K562 (cell line): Measurements from ENCODE around the gene BEND4. TPM values are rescaled to one million over a fixed set of nuclear protein-coding genes. Genes with fewer than 3 reads are reported as not detected.

Experiments used
- ATAC-seq: fragments of 200-7000 bp; cut with Tn5 transposase; 3 replicates; pipeline ENCODE4 v1.9.1; 2020; ENCODE audit warnings: moderate library complexity
- BruUV-seq: library from RNA; stranded (reverse); fragments of 400-500 nt; replicated peaks from 2 replicates; lab custom pipeline; 2021; lab: Mats Ljungman, UMichigan
- CTCF ChIA-PET: fragments of 300-600 bp; formaldehyde crosslinking; extraction: SDS; loops from one replicate; lab custom pipeline; 2021; ENCODE audit warnings: low intra/inter-chr PET ratio; lab: Yijun Ruan, JAX
- POLR2A ChIA-PET: fragments of 300-600, 350-650 bp; sonication (Branson Sonifier 250); formaldehyde crosslinking; extraction: SDS; loops from one replicate; lab custom pipeline; 2021; ENCODE audit warnings: antibody characterized with exemption, inconsistent platforms; lab: Yijun Ruan, JAX
- DNase-seq, 4 experiments: peaks; one replicate each; pipeline versions ENCODE4 v3.0.0 to v3.0.0-alpha.2; 2011 to 2018; ENCODE audit warnings: low spot score in 3 of 4, mixed read lengths in 3 of 4; ENCODE audit errors: extremely low read depth in 1 of 4
- FAIRE-seq: peaks from 2 replicates; lab custom pipeline; 2011; peaks lifted over from hg19 to GRCh38; lab: Jason Lieb, UNC
- H2AFZ ChIP-seq: 2 replicates; pipeline ENCODE4 v1.6.0; 2011; ENCODE audit warnings: low read depth, low read length, control low read depth, inconsistent platforms
- H3K27ac ChIP-seq: fragments of 200-600 bp; 3 replicates; pipeline ENCODE4 v1.8.0; 2011; ENCODE audit warnings: low read depth, mild to moderate bottlenecking, control low read depth, inconsistent platforms, low read length, moderate library complexity, mixed read lengths; ENCODE audit errors: extremely low read depth
- H3K27me3 ChIP-seq, 2 experiments: fragments of 300-600 bp in 1 of 2; 2 replicates in 1 of 2; 3 replicates in 1 of 2; pipeline versions ENCODE4 v1.6.0 to v1.8.0; 2011; ENCODE audit warnings: inconsistent platforms in 2 of 2, low read length in 2 of 2, mild to moderate bottlenecking in 1 of 2, mixed read lengths in 1 of 2, moderate library complexity in 1 of 2; ENCODE audit not compliant: control insufficient read depth in 2 of 2, insufficient read depth in 2 of 2
- H3K36me3 ChIP-seq: fragments of 300-600 bp; 3 replicates; pipeline ENCODE4 v1.8.0; 2011; ENCODE audit warnings: mild to moderate bottlenecking, low read length, inconsistent platforms; ENCODE audit not compliant: control insufficient read depth, insufficient read depth
- H3K4me1 ChIP-seq, 2 experiments: fragments of 200-600 bp in 1 of 2; replicated peaks in 1 of 2; 2 replicates in 1 of 2; 3 replicates in 1 of 2; pipeline versions ENCODE4 v1.5.1 to v1.8.0; 2011; ENCODE audit warnings: inconsistent platforms in 2 of 2, low read length in 2 of 2, mild to moderate bottlenecking in 1 of 2, mixed read lengths in 1 of 2, moderate library complexity in 1 of 2; ENCODE audit not compliant: control insufficient read depth in 2 of 2, insufficient read depth in 2 of 2
- H3K4me2 ChIP-seq: 2 replicates; pipeline ENCODE4 v1.6.1; 2011; ENCODE audit warnings: low read length, control low read depth, inconsistent platforms, mixed read lengths; ENCODE audit not compliant: insufficient read depth
- H3K4me3 ChIP-seq: fragments of 200-600 bp; sonication (generic), shearing (Covaris generic); 2 replicates; pipeline ENCODE4 v1.5.1; 2016; ENCODE audit warnings: control low read depth, inconsistent platforms
- H3K79me2 ChIP-seq: fragments of 200-600 bp; 3 replicates; pipeline ENCODE4 v1.8.0; 2011; ENCODE audit warnings: low read length, inconsistent platforms; ENCODE audit not compliant: control insufficient read depth, insufficient read depth
- H3K9ac ChIP-seq, 2 experiments: 2 replicates each; pipeline versions ENCODE4 v1.6.0 to v1.6.1; 2011; ENCODE audit warnings: low read depth in 2 of 2, low read length in 2 of 2, control low read depth in 1 of 2, inconsistent platforms in 1 of 2, mild to moderate bottlenecking in 1 of 2, mixed read lengths in 1 of 2; ENCODE audit not compliant: insufficient read depth in 1 of 2
- H3K9me1 ChIP-seq: one replicate; pipeline ENCODE4 v1.6.0; 2011; ENCODE audit warnings: inconsistent platforms, mild to moderate bottlenecking, low read length, moderate library complexity; ENCODE audit not compliant: control insufficient read depth, insufficient read depth
- H3K9me3 ChIP-seq: replicated peaks from 2 replicates; pipeline ENCODE4 v1.5.1; 2011; ENCODE audit warnings: low read depth, low read length, inconsistent platforms; ENCODE audit not compliant: control insufficient read depth, insufficient read depth
- H4K20me1 ChIP-seq: replicated peaks from 2 replicates; pipeline ENCODE4 v1.6.1; 2011; ENCODE audit warnings: low read length, inconsistent platforms, mixed read lengths; ENCODE audit not compliant: control insufficient read depth, insufficient read depth
- ATF1 ChIP-seq, 2 experiments: fragments of 450-650 bp in 1 of 2; IDR thresholded peaks; 2 replicates each; pipeline ENCODE4 v1.6.1; 2016; ENCODE audit warnings: missing compliant biosample characterization in 1 of 2, missing genetic modification characterization in 1 of 2
- GABPB2 ChIP-seq: fragments of 250-450 bp; sonication (Bioruptor Pico); conservative IDR thresholded peaks from 2 replicates; pipeline ENCODE4 v1.5.1; 2021; ENCODE audit warnings: mild to moderate bottlenecking
- GATAD2B ChIP-seq: fragments of 450-650 bp; IDR thresholded peaks from 2 replicates; pipeline ENCODE4 v1.6.1; 2017; ENCODE audit warnings: mild to moderate bottlenecking, borderline replicate concordance
- HDAC3 ChIP-seq: fragments of 450-650 bp; IDR thresholded peaks from 2 replicates; pipeline ENCODE4 v1.6.1; 2018; ENCODE audit warnings: borderline replicate concordance, mild to moderate bottlenecking, moderate library complexity; ENCODE audit not compliant: partially characterized antibody
- HNRNPK ChIP-seq: fragments of 200-400 bp; formaldehyde crosslinking; IDR thresholded peaks from one replicate; pipeline ENCODE4 v1.6.1; 2018; ENCODE audit warnings: mild to moderate bottlenecking, low read depth, low read length; ENCODE audit not compliant: poor library complexity, severe bottlenecking
- PHB ChIP-seq: fragments of 250-450 bp; sonication (Bioruptor Pico); IDR thresholded peaks from 2 replicates; pipeline ENCODE4 v1.5.0; 2021
- PTTG1 ChIP-seq: fragments of 450-650 bp; IDR thresholded peaks from 2 replicates; pipeline ENCODE4 v1.6.1; 2016; ENCODE audit warnings: low read depth, mild to moderate bottlenecking, missing genetic modification characterization, missing compliant biosample characterization
- SNIP1 ChIP-seq: fragments of 450-650 bp; IDR thresholded peaks from 2 replicates; pipeline ENCODE4 v1.7.1; 2017; ENCODE audit warnings: low read depth, mild to moderate bottlenecking
- SREBF1 ChIP-seq: fragments of 150-350 bp; IDR thresholded peaks from 2 replicates; pipeline ENCODE4 v1.6.1; 2014; ENCODE audit warnings: antibody characterized with exemption, low read depth, low read length, borderline replicate concordance
- TSHZ1 ChIP-seq: fragments of 250-450 bp; sonication (Bioruptor Pico); IDR thresholded peaks from 2 replicates; pipeline ENCODE4 v1.4.0; 2020; ENCODE audit warnings: mild to moderate bottlenecking, moderate library complexity
- WGBS: fragments of 100-300 bp; shearing (Covaris generic); methylation state at CpG from one replicate; pipeline ENCODE4 v1.1.6; 2016; ENCODE audit warnings: low coverage, mixed read lengths; ENCODE audit not compliant: insufficient coverage; ENCODE audit errors: missing lambda C conversion rate; 5-methylcytosine and 5-hydroxymethylcytosine counted together
- in situ Hi-C: fragments of 300-500 bp; cut with MboI; formaldehyde crosslinking; loops from 4 replicates; pipeline ENCODE4 v1.15.0; 2018; ENCODE audit warnings: inconsistent platforms, mixed read lengths
- intact Hi-C: fragments of 100-400 bp; cut with micrococcal nuclease; formaldehyde crosslinking; loops from 2 replicates; pipeline ENCODE4 v1.14.2; 2022
- polyA plus RNA-seq, 8 experiments: library from polyadenylated mRNA; depleted of rRNA in 4 of 8; stranded (reverse) in 5 of 8; unstranded in 3 of 8; fragments of >200 nt; fragmentation: Nextera tagmentation in 2 of 8; fragmentation: Illumina TruSeq in 1 of 8; extraction: Ambion mirVana in 2 of 8; extraction: Trizol in 1 of 8; gene quantifications; 2 replicates each; pipeline versions ENCODE4 v1.2.1 to v1.2.3, GENCODE V29; 2011 to 2014; ENCODE audit warnings: inconsistent platforms in 1 of 8, missing spikeins in 1 of 8
- total RNA-seq, 7 experiments: library from RNA; depleted of rRNA in 6 of 7; stranded (reverse); fragments of >200 nt in 6 of 7; fragmentation: Illumina TruSeq in 2 of 7; extraction: Trizol in 2 of 7; gene quantifications; 2 replicates each; pipeline versions ENCODE4 v1.2.1 to v1.2.3, GENCODE V29; 2011 to 2021; ENCODE audit warnings: low replicate concordance in 1 of 7
- TF ChIP-seq, protein P1 (sequence below): fragments of 450-650 bp; formaldehyde crosslinking; IDR thresholded peaks from 2 replicates; pipeline ENCODE4 v1.4.0; 2022; ENCODE audit warnings: mild to moderate bottlenecking, moderate library complexity
- TF ChIP-seq, protein P2 (sequence below): fragments of 250-450 bp; sonication (Bioruptor Pico); IDR thresholded peaks from 2 replicates; pipeline ENCODE4 v1.8.0; 2021; ENCODE audit warnings: borderline replicate concordance, mild to moderate bottlenecking, moderate library complexity; ENCODE audit not compliant: poor library complexity, severe bottlenecking
- TF ChIP-seq, protein P3 (sequence below): fragments of 450-650 bp; IDR thresholded peaks from 2 replicates; pipeline ENCODE4 v1.6.1; 2018; ENCODE audit not compliant: partially characterized antibody

Gene BEND4
- total and polyA plus RNA-seq, 9 of the 15 experiments (the other 6 are each of a cell fraction or from before 2014, with no cell fraction given) = not detected

GRCh38 chr4:42136371-42136770 lies 16.1 kb downstream of the BEND4 start (continued):
- TF ChIP-seq, protein P1, sequence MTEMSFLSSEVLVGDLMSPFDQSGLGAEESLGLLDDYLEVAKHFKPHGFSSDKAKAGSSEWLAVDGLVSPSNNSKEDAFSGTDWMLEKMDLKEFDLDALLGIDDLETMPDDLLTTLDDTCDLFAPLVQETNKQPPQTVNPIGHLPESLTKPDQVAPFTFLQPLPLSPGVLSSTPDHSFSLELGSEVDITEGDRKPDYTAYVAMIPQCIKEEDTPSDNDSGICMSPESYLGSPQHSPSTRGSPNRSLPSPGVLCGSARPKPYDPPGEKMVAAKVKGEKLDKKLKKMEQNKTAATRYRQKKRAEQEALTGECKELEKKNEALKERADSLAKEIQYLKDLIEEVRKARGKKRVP = no peak
- TF ChIP-seq SREBF1 (no peak), PHB (no peak), TSHZ1 (CRISPR knock-in tag) (no peak)
- TF ChIP-seq, all 486 proteins: peak for 0

- in situ Hi-C loops = no loop called here
- DNase-seq (no peak), FAIRE-seq (no peak), ATAC-seq (no peak)
- Histone ChIP-seq H3K27me3 (peaks cover 0 to 5% of the 10 kb centered on the region in 2 experiments; a peak in 3 of 5 replicates), H3K4me3 (no peak overlapping the region), H3K27ac (no peak overlapping the region), H3K36me3 (no peaks in the 10 kb centered on the region), H4K20me1 (no peaks in the 10 kb centered on the region), H3K4me2 (no peak overlapping the region), H3K9ac (no peak overlapping the region), H3K9me1 (no peaks in the 10 kb centered on the region), H3K79me2 (no peaks in the 10 kb centered on the region), H3K9me3 (no peaks in the 10 kb centered on the region), H2AFZ (no peak overlapping the region), H3K4me1 (no peaks in the 10 kb centered on the region)
- CTCF ChIA-PET = no interaction called here
- POLR2A ChIA-PET = no interaction called here
- no TSS peak for BruUV-seq
- intact Hi-C loops = no loop called here
- WGBS = 0% methylated on average over 1 of the region's 1 CpG
- no peak for TF ChIP-seq GABPB2 (CRISPR knock-in tag)
- no peak for TF ChIP-seq ATF1 (CRISPR knock-in tag; IDR thresholded peaks at IDR 0.05)
- TF ChIP-seq ATF1 (tag; IDR thresholded peaks at IDR 0.05) = no peak
- no peak for TF ChIP-seq GATAD2B
- TF ChIP-seq HNRNPK = no peak
- TF ChIP-seq, protein P2, sequence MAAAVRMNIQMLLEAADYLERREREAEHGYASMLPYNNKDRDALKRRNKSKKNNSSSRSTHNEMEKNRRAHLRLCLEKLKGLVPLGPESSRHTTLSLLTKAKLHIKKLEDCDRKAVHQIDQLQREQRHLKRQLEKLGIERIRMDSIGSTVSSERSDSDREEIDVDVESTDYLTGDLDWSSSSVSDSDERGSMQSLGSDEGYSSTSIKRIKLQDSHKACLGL (CRISPR knock-in tag) = no peak
- TF ChIP-seq, protein P3, sequence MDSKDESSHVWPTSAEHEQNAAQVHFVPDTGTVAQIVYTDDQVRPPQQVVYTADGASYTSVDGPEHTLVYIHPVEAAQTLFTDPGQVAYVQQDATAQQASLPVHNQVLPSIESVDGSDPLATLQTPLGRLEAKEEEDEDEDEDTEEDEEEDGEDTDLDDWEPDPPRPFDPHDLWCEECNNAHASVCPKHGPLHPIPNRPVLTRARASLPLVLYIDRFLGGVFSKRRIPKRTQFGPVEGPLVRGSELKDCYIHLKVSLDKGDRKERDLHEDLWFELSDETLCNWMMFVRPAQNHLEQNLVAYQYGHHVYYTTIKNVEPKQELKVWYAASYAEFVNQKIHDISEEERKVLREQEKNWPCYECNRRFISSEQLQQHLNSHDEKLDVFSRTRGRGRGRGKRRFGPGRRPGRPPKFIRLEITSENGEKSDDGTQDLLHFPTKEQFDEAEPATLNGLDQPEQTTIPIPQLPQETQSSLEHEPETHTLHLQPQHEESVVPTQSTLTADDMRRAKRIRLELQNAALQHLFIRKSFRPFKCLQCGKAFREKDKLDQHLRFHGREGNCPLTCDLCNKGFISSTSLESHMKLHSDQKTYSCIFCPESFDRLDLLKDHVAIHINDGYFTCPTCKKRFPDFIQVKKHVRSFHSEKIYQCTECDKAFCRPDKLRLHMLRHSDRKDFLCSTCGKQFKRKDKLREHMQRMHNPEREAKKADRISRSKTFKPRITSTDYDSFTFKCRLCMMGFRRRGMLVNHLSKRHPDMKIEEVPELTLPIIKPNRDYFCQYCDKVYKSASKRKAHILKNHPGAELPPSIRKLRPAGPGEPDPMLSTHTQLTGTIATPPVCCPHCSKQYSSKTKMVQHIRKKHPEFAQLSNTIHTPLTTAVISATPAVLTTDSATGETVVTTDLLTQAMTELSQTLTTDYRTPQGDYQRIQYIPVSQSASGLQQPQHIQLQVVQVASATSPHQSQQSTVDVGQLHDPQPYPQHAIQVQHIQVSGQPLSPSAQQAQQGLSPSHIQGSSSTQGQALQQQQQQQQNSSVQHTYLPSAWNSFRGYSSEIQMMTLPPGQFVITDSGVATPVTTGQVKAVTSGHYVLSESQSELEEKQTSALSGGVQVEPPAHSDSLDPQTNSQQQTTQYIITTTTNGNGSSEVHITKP = no peak
- TF ChIP-seq SNIP1 = no peak
- no peak for TF ChIP-seq PTTG1 (tag)
- no peak for TF ChIP-seq HDAC3
Measured at GRCh38 chr4:42133006-42133405, 19.4 kb downstream of the BEND4 start.
